HG03064 (cell line): ENCODE data around the gene PTPRN.

Source experiments
- ATAC-seq: cut with Tn5 transposase; IDR thresholded peaks from one replicate; pipeline ENCODE4 v1.9.1; 2021; ENCODE audit warnings: low read depth; ENCODE audit not compliant: unreplicated experiment

PTPRN gene

GRCh38 chr2:219247678-219248642 lies 61.2 kb downstream of the PTPRN start:
- no peak for ATAC-seq

- no peak for ATAC-seq
Measured at GRCh38 chr2:219246559-219246958, 62.6 kb downstream of the PTPRN start.

GRCh38 chr2:219245899-219246230 lies 63.3 kb downstream of the PTPRN start:
- ATAC-seq: no peak

- ATAC-seq: peak; percentile 54
Measured at GRCh38 chr2:219245148-219245898, 63.9 kb downstream of the PTPRN start, which contains the start of the genes GLB1L and STK16. TSS of gene GLB1L (minus strand) at chr2:219245444. CDS start at chr2:219243573, 1,871 bp downstream. TSS of gene STK16 (plus strand) at chr2:219245479. CDS start at chr2:219246000, 521 bp downstream.

GRCh38 chr2:219244789-219245147 lies 64.4 kb downstream of the PTPRN start:
- ATAC-seq: no peak

- no peak for ATAC-seq
Measured at GRCh38 chr2:219243291-219243761, 65.9 kb downstream of the PTPRN start.
